ENCODE results near the gene TOMM20.
A peak's percentile ranks its signal among the peaks of the same experiment; 100 is the strongest.
"Not testable (repeated sequence)": the region's sequence is repeated elsewhere in the genome, so short reads cannot be mapped to it uniquely, and the experiment has no call there.

TOMM20 gene

DNA sequence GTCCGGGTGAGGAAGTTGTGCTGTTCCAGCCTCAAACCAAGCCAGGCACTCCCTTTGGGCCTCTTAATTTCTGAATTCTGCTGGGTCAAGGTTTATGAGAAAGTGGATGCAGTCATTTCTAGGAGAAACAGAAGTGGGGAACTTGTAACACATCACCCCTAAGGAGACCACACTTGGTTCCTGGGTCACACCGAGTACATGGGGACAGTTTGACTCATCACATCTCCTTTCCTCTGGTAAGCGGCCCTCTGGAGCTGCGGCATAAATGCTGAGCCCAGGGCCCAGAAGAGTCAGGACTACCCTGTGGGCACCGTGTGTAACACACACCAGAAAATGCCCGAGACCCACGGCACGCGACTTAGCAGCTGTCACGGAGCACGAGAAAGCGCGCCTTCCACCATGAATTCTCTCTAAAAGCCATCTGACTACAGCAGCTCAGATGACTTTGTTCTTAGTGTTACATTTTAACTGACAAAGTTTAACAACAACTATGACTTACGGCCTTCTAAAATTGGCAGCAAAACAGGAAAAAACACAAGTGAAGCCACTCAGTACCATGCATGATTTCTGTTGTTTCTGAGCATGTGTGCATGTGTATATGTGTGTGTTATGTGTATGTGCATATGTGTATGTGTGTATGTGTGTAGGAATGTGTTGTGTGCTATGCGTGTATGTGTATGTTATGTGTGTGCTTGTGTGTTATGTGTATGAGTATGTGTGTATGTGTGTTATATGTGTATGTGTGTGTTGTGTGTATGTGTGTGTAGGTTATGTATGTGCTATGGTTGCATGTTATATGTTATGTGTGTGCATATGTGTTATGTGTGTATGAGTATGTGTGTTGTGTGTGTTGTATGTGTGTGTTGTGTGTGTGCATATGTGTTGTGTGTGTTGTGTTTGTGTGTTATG, 50.8 kb downstream of the TOMM20 start:
- DNase-seq: peak; percentile 43

DNA sequence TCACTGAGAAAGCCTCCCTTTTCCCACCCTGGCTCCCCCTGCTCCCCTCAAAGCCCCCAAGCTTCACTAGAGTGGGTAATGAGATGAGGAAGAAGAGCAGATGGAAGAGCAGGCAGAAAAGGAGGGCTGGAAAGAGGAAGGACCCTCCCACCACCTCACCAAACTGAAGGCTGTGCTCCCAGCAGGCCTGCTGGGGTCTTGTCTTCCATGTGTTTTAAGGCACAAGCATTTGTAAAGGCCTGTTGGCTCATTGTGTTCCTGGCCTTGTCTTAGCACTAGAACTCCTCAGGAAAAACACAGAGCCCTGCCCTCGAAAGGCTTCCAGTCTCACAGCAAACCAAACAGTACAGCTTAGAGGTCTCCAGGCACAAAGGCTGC, 51.5 kb downstream of the TOMM20 start:
- DNase-seq: no peak

DNA sequence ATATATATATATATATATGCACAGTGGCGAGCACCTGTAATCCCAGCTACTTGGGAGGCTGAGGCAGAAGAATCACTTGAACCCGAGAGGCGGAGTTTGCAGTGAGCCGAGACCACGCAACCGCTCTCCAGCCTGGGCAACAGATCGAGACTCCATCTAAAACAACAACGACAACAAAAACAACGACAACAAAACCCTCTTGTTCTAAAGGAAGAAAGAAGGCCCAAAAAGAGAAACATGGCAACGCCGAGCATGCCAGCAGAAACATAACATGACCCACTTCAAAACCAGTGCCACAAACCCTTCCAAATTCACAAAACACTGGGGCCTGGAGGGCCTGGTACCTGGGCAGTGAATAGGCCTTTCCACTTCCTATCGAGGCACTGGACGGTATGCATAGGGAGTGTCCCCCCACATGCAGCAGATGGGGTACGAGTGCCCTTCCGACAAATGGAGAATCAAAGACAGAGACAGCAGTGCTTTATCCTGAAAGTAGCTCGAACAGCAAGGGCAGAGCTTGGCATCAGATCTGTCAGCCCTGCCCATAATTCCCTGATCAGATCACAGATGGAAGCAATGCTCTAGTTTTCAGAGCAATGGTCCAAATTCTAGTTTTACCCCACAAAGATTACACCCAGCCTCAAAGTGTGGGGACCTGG, 52.0 kb downstream of the TOMM20 start:
- no peak for DNase-seq

DNA sequence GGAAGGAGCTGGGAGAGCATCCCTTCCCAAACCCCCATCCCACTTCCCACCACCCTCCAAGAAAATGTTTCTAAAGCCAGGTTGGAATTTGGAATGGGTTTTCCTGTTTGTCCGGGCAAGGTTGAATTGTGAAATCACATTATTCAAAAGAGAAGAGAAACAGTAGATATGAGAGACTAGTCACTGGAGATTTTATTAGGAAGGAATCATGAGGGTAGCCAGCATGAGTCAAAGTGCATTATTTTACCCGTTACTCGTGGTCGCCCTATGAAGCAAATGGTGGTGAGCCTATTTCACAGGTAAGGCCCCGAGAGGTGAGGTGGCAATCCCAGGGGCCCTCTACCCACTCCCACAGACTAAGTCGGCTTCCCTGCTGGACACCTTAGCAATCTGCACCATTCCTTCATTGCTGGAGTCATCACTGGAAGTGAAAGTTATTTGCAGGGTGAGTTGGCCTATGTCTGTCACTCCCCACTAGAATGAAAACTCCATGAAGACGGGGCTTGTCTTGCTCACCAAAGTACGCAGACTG, 52.8 kb downstream of the TOMM20 start:
- DNase-seq: peak; percentile 26

DNA sequence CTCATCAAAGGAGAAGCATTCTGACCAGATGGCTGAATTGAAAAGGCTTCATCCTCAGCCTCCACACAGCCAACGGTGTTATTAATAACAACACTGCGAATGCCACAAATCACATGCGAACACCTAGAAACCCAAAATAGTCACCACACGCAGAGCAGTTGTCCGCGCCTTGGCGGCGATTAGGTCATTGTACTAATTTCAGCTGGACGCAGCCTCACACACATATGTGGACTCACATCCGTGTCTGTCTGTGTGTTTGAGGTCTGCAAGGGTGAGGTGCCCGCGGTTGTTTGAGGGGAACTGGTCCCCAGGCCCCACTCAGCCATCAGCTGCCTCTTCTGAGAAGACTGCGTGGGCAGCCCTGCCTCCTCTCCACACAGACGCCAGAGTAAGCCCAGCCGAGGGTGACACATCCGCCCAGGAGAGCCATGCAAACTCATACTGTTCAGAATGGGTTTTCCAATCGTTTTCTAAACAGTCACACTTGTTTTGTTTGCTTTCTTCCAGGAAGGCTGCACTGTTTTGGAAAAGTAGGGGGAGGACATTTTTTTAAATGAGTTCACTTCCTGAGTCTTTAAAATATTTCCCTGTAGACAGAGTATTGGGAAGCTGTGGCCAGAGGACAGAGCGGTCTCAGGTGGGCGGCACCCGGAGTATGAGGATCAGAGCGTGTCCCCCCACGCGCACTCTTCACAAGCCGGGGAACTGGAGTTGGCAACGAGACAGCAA, 53.4 kb downstream of the TOMM20 start:
- peak; percentile 85 for DNase-seq

DNA sequence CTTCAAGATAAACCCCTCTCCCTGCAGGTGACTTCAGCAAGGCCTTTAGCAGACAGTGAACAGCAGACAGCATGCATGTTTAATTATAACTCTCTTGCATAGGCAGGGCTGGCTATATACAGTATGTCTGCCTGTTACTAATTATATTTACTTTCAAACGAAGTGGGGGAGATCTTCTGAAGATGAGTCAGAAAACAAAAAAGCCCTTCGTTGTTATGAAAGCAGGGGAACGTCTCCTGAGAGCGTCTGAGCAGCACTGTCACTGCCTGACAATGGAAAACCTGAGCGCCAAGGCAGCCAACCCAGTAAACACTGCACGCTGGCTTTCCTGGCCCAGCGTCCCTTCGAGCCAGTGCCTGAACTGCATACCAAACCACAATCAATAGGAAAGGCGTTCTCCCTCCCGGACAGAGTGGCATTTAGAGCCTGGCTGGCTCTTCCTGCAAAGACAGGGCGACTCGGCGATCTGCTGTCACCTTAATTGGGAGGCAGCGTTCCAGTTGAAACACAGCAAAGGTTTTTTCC, 54.1 kb downstream of the TOMM20 start:
- DNase-seq: peak; percentile 64

DNA sequence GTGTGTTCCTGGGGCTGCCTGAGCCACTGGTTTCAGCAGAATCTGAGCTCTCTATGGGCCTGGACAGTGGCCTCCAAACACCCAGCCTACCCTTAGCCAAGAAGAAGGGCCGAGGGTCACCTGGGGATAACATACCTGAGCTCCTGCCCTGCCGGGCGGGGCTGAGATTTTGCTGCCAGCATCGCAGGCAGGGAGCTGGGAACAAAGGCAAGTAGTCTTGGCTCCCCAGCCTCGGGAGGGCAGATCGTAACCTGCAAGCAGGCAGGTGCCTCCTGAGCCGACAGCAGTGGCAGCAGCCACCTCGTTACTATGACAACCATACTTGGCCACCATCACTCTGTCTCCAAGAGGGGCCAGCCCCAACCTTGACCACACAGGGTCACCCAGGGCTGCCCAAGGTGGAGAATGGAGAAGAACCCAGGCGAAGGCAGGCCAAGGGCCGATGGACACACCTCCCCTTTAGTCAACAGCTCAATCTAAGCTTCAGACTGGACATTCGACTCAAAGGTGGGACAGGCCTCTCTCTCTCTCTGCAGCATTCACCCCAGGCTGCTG, 54.6 kb downstream of the TOMM20 start:
- DNase-seq: no peak

DNA sequence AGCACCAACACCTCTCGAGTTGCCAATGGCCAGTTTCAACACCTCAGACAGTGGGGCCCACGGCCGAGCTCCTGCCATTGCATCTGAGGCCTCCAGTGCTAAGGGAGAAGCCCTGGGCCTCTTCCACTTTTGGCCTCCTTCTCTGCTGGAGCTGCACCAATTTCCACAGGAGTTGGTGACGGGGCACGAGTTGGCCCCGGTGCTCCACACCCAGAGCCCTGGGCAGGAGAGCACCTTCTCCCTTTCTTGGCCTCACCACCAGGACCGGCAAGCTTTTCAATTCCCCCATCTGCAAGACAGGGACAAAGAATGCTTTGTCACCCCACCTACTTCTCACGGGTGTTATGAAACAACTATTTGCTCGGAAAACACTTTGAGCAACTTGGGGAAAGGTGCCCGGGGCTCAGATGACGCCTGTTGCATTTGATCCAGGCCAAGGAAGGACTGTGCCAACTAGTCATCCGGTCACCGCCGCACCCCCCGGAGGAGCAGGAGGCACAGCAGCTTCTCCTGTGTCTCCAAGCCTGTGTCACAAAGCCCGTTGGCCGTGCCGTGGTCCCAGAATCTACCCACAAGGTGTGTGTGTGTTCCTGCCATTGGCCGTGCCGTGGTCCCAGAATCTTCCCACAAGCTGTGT, 55.2 kb downstream of the TOMM20 start:
- no peak for DNase-seq

DNA sequence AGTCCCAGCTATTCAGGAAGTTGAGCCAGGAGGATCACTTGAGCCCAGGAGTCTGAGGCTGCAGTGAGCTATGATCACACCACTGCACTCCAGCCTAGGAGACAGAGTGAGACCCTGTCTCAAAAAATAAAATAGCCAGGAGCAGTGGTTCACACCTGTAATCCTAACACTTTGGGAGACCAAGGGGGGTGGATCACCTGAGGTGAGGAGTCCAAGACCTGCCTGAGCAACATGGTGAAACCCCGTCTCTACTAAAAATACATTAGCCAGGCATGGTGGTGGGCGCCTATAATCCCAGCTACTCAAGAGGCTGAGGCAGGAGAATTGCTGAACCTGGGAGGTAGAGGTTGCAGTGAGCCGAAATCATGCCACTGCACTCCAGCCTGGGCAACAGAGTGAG, 56.1 kb downstream of the TOMM20 start:
- not testable (repeated sequence) for DNase-seq

DNA sequence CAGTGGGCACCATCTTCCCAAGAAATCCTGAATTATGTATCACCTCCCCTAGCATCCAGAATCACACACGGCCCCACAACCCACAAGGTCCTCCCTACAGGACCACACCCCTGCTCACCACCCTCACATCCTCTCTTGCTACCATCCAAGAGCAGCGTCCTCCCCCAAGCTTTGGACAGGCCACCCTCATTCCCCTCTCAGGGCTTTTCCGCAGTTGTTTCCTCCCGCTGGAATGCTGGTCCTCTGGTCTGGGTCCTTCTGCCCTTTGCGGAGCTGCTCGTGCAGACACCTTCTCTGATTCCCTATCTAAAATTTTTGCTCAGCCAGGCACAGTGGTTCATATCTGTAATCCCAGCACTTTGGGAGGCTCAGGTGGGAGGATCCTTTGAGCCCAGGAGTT, 56.5 kb downstream of the TOMM20 start:
- DNase-seq: no peak

DNA sequence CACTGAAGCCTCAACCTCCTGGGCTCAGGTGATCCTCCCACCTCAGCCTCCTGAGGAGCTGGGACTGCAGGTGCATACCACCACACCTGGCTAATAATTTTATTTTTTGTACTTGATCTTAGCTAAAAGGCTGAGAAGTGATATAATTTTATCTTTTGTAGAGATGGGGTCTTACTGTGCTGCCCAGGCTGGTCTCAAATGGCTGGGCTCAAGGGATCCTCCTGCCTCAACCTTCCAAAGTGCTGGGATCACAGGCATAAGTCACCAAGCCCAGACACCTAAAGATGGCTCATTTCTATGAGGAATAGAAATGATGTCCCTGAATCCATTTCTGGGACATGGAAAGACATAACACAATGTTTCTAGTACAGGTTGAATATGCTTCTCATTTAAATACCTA, 57.8 kb downstream of the TOMM20 start:
- DNase-seq: no peak

DNA sequence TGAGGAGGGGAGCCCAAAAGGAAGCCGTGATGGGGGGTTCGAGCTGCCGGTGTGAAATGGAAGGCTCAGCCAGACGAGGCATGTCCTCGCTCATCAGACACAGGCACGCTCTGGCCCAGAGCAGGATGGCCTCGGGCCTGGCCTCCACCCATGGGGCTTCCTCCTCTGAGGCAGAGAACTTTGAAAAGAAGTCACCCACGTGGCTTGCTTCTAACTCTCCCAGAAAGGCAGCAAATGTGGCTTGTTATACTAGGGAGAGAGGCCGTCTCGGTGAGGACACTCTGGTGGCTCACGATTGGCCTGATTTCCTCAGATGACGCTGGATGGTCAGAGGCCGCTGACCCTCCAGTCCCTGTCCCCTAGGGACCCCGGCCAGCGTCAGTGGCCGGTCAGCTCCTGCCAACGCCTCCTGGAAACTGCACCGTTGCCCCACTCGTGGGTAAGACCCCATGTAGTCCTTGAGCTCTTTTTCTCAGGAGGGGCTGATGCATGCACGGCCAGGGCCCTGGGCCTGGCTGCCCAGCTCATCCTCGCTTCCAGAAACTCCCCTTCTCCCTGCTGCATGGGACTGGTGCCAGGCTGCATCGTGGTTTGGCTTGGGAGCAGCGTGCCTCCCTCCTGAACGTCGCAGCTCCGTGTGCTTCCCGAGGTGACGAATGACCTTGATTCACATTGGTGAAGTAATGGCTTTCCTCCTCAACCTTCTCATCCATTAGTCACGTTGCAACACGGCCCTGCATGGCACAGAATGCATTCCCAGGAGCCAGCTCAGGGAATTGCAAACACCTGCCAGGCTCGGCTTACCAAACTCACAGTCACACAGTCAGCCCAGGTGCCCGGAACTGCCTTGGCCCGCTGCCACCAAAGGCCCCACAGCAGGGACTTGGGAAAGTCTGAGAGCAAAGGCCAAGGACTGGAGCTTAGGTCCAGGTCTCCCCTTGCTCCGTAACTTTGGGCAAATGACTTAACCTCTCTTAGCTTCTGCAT, 58.8 kb downstream of the TOMM20 start:
- no peak for DNase-seq

DNA sequence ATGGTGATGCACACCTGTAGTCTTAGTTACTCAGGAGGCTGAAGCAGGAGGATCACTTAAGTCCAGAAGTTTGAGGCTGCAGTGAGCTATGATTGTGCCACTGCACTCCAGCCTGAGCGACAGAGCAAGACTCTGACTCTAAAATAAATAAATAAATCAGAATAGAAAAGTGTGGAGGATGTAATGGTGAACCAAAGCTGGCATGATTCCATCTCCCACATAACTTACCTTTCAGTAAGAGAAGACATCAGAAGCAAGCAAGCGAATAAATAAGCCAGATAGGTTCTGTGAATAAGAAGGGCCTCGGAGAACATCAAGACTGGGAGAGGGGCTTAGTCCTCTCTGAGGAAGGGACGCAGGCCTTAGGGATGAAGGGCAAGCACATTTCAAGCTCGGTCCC, 59.5 kb downstream of the TOMM20 start:
- no peak for DNase-seq

DNA sequence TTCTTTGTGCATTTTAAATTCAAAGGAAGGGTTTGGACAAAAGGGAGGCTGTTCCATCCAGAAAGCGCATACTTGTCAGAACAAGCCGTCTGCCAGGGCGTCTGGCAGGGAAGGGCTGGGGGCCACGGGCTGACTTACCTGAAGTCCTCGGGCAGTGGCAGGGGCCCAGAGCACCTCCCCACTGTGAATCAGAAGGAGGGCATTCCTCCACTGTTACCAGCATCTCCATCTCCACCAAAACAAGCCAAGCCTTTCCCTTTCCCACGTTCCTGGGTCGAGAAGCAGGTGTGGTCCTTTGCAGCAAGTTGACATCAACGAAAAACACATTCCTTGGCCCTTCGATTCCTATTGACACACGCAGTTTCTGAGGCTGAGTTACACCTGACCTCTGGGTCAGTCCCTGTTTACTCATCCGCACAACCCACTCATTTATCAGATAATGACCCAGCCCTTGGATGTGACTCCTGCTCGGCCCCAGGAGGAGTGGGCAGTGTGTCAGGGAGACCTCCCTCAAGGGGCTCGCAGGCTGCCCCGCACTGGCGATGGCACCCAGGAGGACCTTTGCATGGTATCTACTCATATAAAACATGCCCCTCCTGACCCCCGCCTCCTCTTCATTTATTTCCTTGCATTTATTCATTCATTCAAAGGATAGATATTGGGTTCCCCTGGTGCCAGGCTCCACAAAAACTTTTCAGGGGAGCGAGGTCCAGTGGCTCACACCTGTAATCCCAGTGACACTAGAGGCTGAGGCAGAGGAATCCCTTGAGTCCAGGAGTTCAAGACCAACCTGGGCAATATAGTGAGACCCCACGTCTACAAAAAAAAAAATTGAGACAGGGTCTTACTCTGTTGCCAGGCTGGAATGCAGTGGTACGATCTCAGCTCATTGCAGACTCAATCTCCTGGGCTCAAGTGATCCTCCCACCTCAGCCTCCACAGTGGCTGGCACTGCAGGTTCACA, 60.2 kb downstream of the TOMM20 start:
- no peak for DNase-seq

DNA sequence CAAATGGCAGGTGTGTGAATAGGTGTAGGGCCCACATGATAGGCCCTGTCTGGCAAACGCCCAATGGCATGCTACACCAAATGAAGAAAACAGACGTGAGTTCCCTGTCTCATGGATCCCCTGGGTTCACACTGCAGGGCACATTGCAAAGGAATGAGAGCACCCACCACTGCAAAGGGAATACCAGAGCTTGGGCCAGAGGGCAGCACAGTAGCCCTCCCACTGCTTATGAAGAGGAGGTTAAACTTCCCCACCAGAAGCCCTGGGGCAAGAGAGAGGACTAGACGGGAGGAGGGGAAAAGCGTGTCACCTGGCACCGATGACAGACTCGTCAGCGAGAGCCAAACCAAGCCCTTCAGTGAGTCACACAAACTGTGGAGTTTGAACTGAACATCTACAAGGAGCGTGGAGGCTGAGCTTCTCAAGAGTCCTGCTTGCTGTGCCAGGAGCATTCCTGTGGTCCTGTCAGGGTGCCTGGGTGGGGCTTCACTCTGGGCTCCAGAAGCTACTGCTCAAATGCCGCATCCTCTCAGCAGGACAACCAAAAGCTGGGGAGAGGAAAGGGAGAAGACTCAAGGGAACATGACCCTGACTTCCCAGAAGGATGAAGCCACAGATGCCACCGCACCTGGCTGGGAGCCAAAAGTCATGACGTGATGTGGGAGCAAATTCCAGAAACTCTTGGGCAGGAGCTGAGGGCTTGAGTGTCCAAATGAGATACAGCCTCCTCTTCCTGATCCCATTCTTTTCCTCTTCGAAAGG, 61.1 kb downstream of the TOMM20 start:
- no peak for DNase-seq

DNA sequence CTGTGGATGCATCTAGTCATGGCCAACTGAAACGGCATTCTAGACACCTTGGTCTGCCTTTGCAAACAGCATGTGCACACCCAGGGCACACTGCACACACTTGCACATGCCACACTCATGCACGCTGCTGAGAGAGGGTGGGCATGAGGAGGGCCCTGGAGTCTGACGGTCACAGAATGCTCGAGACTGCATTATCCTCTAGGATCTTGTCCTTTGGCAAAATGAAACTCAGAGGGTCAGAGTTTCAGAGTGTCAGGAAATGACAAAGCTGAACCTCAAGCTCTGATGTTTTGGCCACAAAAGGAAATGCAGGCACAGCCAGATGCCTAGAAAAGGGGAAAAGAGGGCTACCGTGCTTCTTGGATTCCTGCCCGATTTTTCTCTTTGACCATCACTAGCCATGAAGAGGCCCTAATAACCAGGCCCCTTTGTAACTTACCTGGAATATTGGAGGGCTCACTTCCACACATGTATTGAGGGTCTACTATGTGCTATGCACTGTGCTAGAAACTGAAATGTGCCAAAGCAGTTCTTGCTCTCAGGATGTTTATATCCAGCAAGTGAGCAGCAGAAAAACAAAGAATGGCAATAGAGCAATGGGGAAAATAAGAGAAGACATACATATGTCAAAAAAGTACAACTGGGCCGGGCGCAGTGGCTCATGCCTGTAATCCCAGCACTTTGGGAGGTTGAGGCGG, 65.4 kb downstream of the TOMM20 start:
- no peak for DNase-seq

DNA sequence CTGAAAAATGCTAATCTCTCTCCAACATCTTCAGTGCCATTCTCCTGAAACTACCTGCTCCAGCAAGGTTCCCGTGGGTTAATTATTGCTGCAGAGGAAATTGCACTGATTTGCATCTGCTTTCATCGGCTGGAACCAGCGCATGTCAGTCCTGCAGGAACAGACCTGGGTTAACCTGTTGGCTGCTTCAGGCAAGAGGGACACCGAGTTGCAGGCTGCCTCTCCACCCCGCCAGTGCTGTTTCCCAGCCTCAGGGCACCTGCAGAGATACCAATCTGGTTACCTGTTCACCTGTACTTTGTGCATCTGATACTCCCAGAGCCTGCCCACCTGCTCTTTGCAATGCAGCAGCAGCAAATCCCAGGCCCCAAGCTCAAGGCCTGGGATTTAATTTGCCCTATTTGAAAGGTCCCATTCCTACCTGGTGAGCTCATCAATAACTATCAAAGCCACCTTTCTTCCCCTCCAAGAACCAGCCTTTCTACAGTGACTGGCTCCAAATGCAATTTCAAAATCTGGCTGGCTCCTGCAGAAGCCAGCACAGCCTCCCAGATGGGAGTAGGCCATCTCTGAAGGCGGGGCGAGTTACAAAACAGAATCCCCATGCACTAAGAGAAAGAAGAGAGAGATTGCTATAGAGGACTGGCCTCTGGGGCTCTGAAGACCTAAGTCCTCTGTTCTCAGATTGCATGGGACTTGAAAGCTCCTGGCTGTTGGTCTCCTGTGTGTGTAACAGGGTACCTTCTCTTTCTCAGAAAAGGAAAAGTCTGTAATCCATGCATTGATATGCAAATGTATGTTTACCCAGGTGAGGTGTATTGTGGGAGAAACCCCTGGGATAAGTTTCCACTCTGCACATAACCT, 67.8 kb downstream of the TOMM20 start:
- no peak for DNase-seq

Measured in stimulated activated naive CD4-positive, alpha-beta T cell treated with Interleukin-2 at 50 U/mL for 16 hours (primary cell).